MM.1S (cell line): ENCODE measurements around the gene KIRREL1.

Source experiments
- EZH2 ChIP-seq: fragments of 300-600 bp; sonication (generic); optimal IDR thresholded peaks from 2 replicates; pipeline ENCODE3; 2017; ENCODE audit warnings: low read depth, mild to moderate bottlenecking, antibody characterized with exemption, low read length, mixed read lengths
- TF ChIP-seq, protein P1 (sequence below): fragments of 300-600 bp; sonication (generic); IDR thresholded peaks from 2 replicates; pipeline ENCODE4 v1.5.1; 2016; ENCODE audit warnings: antibody characterized with exemption, low read length, mixed read lengths

DNA sequence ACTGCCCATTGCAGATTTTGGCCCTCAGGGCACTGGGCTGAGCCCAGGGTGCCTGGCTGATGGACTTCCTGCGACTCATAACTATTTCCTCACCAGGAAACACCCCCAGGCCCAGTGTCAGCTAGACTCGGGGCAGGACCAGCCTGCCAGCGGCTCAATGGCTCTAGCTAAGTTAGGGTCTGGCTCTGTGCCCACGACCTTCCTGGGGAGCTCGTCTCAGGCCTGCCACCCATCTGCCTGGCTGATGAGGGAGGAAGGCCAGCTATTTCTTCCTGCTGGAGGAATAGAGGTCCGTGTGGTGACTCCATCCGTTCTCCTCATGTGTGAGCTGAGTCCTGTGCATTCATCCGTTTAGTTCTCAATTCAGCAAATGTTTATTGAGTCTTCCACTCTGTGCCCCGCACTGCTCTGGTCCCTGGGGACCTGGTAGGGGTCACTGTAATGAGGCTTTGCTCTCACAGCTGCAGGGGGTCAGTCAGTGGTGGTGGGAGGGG, 44.5 kb downstream of the KIRREL1 start:
- TF ChIP-seq, protein P1, sequence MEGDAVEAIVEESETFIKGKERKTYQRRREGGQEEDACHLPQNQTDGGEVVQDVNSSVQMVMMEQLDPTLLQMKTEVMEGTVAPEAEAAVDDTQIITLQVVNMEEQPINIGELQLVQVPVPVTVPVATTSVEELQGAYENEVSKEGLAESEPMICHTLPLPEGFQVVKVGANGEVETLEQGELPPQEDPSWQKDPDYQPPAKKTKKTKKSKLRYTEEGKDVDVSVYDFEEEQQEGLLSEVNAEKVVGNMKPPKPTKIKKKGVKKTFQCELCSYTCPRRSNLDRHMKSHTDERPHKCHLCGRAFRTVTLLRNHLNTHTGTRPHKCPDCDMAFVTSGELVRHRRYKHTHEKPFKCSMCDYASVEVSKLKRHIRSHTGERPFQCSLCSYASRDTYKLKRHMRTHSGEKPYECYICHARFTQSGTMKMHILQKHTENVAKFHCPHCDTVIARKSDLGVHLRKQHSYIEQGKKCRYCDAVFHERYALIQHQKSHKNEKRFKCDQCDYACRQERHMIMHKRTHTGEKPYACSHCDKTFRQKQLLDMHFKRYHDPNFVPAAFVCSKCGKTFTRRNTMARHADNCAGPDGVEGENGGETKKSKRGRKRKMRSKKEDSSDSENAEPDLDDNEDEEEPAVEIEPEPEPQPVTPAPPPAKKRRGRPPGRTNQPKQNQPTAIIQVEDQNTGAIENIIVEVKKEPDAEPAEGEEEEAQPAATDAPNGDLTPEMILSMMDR = no peak
- TF ChIP-seq EZH2 = no peak
